NCI-H510A (cell line): ENCODE measurements around the gene HERPUD2.
"Not testable (repeated sequence)": the region's sequence is repeated elsewhere in the genome, so short reads cannot be mapped to it uniquely, and the experiment has no call there.

ENCODE experiments used
- DNase-seq: peaks from one replicate; lab custom pipeline; 2025; lab: John Stamatoyannopoulos, UW

HERPUD2 gene

GRCh38 chr7:35714407-35714806, 19.5 kb upstream of the HERPUD2 start:
- DNase-seq: no peak

GRCh38 chr7:35712563-35713226, 17.8 kb upstream of the HERPUD2 start:
- DNase-seq: no peak

DNA sequence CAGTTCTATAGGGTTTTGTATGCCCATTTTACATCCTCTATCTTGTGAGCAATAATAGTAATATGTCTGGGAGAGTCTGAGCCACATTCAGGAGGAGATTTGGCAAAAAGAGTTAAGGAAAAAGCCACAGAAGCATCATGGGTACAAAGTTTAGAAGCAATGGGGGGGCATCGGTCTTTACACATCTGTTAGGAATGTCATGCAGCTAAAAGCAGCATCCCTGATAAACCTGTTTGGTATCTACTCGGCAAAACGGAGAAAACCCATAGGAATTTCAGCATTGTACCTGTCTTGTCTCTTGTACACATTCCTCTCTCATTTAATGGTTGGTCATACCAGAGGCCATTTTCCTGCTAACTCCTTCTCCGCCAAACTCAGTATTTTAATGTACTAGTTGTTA, 12.5 kb upstream of the HERPUD2 start:
- no peak for DNase-seq

DNA sequence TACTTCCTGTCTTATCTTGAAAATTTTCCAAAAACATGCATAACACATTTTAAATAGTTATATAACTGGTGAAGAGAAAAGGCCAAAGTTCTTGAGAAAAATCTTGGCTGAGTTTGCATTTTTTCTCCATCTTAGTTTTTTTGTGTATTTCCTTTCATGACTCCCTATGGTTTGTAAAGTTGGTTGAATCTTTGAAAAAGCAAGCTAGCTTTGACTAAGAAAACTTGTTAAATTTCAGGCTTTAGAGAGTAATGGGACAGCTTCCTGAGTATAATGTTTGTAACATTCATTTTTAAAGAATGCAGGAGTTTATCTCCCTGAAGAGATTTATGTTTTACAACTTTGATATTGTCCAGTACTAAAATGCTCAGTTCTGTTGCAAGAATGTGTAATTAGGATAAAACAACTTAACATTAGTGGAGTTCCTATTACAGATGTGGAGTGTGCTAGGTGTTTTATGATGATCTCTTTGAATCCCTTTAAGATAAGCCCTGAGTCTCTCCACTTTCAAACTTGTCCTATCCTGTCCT, 11.1 kb upstream of the HERPUD2 start:
- DNase-seq: no peak

GRCh38 chr7:35704261-35704660, 9.3 kb upstream of the HERPUD2 start:
- DNase-seq: no peak

GRCh38 chr7:35702541-35702940, 7.6 kb upstream of the HERPUD2 start:
- DNase-seq: no peak

DNA sequence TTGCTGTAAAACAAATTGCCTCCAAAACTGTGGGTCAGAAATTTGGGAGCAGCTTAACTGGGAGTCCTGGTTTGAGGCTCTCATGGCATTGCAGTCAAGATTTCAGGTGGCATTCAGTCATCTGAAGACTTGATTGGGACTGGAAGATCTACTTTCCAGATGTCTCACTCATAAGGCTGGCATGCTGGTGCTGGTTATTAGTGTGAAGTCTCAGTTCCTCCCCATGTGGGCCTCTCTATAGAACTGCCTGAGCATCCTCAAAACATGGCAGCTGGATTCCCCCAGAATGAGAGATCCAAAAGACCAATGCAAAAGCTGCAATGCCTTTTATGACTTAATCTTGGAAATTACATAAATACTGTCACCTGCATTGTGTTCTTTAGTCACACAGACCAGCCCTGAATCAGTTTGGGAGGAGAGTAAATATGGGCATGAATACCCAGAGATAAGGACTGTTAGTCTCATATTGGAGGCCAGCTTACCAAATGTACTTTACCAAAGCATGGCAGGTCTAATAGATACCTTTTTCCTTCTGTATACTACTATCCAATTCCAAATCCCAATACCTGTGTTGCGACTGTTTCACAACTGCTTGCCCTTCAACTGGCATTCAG, 6.5 kb upstream of the HERPUD2 start:
- no peak for DNase-seq

DNA sequence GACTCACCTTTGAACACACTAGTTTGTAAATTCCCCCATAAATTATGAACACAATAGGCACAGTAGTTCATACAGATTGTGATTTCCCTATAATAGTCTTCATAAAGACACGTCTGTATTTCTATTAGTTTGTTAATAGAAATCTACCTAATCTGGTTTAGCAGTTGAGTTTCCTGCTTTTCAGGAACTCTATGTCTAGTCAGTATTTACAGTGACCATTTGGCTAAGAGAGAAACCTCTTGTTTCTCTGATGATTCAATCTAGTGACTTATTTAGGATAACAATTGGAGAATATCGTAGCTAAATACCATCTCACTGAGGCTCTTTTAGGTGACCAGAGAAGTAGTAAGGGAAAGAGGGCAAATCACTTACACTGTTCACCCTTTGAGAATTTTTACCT, 5.9 kb upstream of the HERPUD2 start:
- no peak for DNase-seq

DNA sequence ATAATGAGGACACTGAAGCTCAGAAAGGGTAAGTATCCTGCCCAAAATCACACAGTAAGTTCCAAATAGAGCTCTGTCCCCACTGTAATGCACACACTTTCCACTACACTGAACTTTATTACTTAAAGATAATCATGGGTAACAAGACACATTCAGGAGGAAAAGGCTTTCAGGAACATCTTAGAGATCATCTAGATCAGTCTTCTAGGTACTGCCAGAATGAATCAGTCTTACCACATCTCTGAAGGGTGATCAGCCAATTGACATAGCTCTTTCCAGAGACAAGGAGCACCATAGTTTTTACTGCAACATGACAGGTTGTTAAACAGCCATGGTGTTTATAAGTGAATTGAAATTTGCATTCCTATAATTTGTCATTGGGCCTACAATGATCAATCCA, 5.4 kb upstream of the HERPUD2 start:
- DNase-seq: no peak

- no peak for DNase-seq
These were observed 4.9 kb upstream of the HERPUD2 start for GRCh38 chr7:35699796-35700305.

DNA sequence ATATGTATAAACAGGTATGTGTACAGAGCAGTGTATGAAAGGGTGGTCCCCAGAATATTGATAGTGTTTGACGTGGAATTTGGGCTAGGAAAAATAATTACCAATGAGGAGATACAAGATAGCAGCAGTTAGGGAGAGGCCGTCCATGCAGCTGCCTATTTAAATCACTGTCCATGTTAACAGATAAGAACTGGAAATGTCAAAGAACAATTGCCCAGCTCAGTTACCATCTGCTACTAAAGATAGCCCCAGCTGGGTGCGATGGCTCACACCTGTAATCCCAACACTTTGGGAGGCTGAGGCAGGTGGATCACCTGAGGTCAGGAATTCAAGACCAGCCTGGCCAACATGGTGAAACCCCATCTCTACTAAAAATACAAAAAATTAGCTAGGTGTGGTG, 3.4 kb upstream of the HERPUD2 start:
- DNase-seq: not testable (repeated sequence)

DNA sequence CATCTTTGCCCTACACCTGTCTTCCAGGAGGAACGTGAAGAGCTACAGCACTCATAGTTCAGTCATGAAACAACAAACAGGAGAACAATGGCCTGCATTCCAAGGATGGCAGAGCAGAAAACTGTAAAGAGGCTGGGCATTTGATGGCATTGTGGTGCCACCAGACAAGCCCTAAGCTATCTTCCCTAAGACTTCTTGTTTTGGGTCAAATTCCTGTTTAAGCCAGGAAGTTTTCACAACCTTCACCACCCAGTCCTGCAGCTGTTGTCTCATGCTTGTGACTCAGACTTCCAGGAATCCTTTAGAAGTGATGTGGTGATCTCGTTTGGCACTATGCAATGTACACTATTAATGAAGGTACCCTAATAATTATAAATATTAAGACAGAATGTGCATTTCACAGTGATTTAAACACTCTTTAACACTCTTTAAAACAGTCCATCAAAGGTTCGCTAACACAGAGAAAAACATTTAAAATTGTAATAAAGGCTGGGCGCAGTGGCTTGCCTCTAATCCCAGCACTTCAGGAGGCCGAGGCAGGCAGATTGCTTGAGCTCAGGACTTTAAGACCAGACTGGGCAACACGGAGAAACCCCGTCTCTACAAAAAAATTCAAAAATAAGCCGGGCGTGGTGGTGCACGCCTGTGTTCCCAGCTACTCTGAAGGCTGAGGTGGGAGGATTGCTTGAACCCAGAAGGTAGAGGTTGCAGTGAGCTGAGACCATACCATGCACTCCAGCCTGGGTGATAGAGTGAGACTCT, 2.7 kb upstream of the HERPUD2 start:
- no peak for DNase-seq

DNA sequence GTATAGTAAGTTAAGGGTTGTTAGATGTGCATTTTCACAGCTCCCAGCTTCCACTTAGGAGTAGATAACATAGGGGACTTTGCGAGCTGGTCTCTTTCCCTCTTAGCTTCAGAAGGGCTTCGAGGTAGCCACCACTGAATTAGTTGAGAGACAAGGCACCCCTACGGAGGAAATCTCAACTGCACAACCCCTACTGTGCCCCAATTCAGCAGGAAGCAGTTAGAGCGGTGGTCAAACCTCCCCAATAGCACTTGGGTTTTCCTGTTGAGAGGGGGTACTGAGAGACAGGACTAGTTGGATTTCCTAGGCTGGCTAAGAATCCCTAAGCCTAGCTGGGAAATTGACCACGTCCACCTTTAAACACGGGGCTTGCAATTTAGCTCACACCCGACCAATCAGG, 1.1 kb upstream of the HERPUD2 start:
- DNase-seq: no peak

GRCh38 chr7:35695473-35695850, 527 bp upstream of the HERPUD2 start:
- DNase-seq: no peak

DNA sequence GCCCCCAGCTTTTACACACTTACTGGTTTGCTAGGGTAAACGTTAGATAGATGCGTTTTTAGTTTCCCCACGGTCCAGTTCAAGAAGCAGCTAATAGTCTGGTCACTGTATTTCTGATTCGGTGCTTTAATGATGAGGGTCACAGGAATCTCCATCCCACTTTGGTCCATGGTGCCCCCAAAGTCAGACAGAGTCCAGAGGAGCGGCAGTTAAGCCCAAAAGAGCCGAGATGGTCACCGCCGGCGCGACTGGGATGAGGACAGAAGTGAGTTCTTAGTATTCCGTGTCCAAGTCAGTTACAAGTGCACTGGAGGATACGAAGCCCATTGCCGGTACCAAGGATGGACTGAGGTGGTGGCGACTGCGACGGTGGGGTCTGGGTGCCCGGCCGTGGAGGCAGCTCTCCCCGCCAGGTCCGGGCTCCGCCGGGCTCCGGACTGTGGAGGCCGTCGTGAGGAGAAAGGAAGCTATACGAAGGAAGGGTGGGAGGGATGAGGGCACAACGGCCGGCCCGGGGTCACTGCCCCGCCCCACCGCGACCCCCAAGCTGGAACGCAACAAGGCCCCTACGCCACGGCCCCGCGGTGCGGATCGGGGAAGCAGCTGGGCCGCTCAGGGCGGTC, 663 bp downstream of the HERPUD2 start:
- no peak for DNase-seq

DNA sequence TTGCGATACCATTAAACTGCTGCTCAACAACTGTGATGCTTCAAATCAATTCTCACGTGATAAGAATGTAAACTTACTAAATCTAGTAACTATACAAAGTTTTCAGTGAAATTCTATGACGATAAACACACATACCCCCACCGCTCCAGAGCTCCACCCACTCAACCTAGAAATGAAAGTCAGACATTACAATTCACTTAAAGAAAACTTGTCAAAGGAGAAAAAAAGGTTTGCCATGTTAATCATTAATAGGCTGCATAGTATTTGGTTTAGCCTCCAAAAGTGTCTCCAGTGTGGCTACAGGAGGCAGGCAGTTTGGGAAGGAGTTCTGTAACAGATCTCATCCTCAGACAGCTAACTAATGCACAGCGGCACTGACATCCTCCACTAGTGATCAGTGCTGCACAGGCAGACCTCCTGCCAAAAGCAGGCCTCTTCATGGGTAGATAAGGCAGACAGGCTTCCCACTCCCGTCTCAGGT, 3.1 kb downstream of the HERPUD2 start:
- no peak for DNase-seq

- no peak for DNase-seq
These were observed 3.6 kb downstream of the HERPUD2 start for GRCh38 chr7:35691366-35691765.

GRCh38 chr7:35690614-35691013, 4.3 kb downstream of the HERPUD2 start:
- not testable (repeated sequence) for DNase-seq

DNA sequence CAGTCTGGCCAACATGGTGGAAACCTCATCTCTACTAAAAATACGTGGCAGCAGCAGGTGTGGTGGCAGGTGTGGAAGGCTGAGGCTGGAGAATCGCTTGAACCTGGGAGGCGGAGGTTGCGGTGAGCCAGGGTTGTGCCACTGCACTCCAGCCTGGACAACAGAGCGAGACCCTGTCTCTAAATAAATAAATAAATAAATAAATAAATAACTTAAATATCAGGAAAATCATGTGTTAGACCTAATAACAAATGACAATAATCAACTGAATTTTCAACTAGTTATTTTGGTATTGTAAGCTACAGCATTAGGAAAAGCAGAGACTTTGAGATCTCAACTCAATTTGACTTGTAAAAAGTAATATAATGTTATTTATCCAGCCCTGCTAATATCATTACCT, 9.2 kb downstream of the HERPUD2 start:
- no peak for DNase-seq

DNA sequence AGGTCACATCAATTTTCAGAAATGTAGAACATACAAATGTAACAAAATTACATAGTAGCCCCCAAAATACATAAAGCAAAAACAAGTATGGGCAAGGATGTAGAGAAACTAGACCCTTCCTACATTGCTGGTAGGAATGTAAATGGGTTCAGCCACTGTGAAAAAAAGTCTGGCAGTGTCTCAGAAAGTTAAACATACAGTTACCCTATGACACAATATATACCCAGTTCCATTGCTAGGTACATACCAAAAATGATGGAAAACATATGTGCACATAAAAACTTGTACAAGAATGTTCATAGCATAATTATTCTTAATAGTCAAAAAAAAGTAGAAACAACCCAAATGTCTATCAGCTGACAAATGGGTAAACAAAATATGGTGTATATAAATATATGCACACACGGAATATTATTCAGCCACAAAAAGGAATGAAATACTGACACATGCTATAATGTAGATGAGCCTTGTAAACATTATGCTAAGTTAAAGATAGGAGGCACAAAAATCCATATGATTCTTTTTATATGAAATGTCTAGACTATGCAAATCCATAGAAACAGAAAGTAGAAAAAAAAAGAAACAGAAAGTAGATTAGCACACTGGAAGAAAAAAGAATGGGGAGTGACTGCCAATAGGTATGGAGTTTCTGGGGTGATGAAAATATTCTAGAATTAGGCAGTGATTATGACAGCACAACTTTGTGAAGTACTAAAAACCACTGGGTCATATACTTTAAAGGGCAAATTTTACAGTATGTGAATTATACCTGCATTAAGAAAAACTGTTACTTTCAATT, 13.5 kb downstream of the HERPUD2 start:
- DNase-seq: no peak

- DNase-seq: no peak
These were observed 14.4 kb downstream of the HERPUD2 start for GRCh38 chr7:35680403-35681013.
